KMS-11 (cell line): Measurements from ENCODE around the gene SHROOM4.

Source experiments
- H2AFZ ChIP-seq: fragments of 200-600 bp; sonication (generic); 2 replicates; pipeline ENCODE4 v1.6.1; 2016; ENCODE audit warnings: antibody characterized with exemption, mixed run types, low read depth
- H3K27ac ChIP-seq: fragments of 200-600 bp; sonication (generic); 2 replicates; pipeline ENCODE4 v1.6.1; 2016; ENCODE audit warnings: mild to moderate bottlenecking, mixed run types
- H3K27me3 ChIP-seq: fragments of 200-600 bp; sonication (generic); 2 replicates; pipeline ENCODE4 v1.6.1; 2017; ENCODE audit warnings: mild to moderate bottlenecking, low read depth, mixed run types, moderate library complexity; ENCODE audit not compliant: insufficient read depth
- H3K36me3 ChIP-seq: fragments of 200-600 bp; sonication (generic); 2 replicates; pipeline ENCODE4 v1.6.1; 2017; ENCODE audit warnings: mild to moderate bottlenecking, mixed run types; ENCODE audit not compliant: insufficient read depth
- H3K4me1 ChIP-seq: fragments of 200-600 bp; sonication (generic); 2 replicates; pipeline ENCODE4 v1.6.1; 2016; ENCODE audit warnings: mild to moderate bottlenecking, low read depth, mixed run types; ENCODE audit not compliant: poor library complexity, severe bottlenecking
- H3K4me2 ChIP-seq: fragments of 200-600 bp; sonication (generic); 2 replicates; pipeline ENCODE4 v1.7.0; 2016; ENCODE audit warnings: mild to moderate bottlenecking, mixed run types
- H3K4me3 ChIP-seq: fragments of 200-600 bp; sonication (generic); IDR thresholded peaks from 2 replicates; pipeline ENCODE4 v1.6.1; 2017; ENCODE audit warnings: low read depth, low read length, mixed read lengths; ENCODE audit not compliant: insufficient read depth
- H3K79me2 ChIP-seq: fragments of 200-600 bp; sonication (generic); 2 replicates; pipeline ENCODE4 v1.6.1; 2016; ENCODE audit warnings: low read depth, mixed run types; ENCODE audit not compliant: insufficient read depth
- H3K9ac ChIP-seq: fragments of 200-600 bp; sonication (generic); 2 replicates; pipeline ENCODE4 v1.6.1; 2016; ENCODE audit warnings: mild to moderate bottlenecking, mixed run types
- H4K20me1 ChIP-seq: fragments of 200-600 bp; sonication (generic); 2 replicates; pipeline ENCODE4 v1.6.1; 2016; ENCODE audit warnings: mild to moderate bottlenecking, mixed run types; ENCODE audit not compliant: insufficient read depth
- TF ChIP-seq, protein P1 (sequence below): fragments of 200-600 bp; sonication (generic); conservative IDR thresholded peaks from 2 replicates; pipeline ENCODE4 v1.6.1; 2017; ENCODE audit warnings: low read depth, mild to moderate bottlenecking, antibody characterized with exemption, low read length, moderate library complexity, mixed read lengths

Gene SHROOM4

DNA sequence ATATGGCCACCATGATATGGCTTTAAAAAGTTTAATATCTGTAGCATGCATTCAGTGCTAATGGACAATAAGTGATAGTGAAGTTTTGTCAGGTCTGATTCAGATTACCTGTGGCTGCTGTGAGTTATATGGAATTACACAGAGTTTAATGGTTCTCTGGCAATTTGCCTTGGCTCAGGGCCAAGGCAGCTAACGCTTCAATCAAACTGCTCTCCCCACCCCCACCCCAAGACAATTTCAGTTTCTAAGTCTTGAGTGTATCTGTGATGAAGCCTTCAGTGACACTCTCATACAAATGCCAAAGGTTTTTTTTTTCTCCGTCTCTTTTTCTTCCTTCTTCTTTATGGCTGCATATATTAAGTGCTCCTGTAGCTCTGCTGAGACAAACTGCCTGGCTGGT is 106.6 kb downstream of the SHROOM4 start:
- Histone ChIP-seq H3K4me2 (no peak overlapping the region), H3K36me3 (no peaks in the 10 kb centered on the region), H3K27ac (no peak overlapping the region), H3K4me3 (no peak overlapping the region), H3K27me3 (no peaks in the 10 kb centered on the region), H3K4me1 (no peaks in the 10 kb centered on the region), H2AFZ (no peak overlapping the region), H3K9ac (no peak overlapping the region), H4K20me1 (no peaks in the 10 kb centered on the region), H3K79me2 (no peaks in the 10 kb centered on the region)
- TF ChIP-seq, protein P1, sequence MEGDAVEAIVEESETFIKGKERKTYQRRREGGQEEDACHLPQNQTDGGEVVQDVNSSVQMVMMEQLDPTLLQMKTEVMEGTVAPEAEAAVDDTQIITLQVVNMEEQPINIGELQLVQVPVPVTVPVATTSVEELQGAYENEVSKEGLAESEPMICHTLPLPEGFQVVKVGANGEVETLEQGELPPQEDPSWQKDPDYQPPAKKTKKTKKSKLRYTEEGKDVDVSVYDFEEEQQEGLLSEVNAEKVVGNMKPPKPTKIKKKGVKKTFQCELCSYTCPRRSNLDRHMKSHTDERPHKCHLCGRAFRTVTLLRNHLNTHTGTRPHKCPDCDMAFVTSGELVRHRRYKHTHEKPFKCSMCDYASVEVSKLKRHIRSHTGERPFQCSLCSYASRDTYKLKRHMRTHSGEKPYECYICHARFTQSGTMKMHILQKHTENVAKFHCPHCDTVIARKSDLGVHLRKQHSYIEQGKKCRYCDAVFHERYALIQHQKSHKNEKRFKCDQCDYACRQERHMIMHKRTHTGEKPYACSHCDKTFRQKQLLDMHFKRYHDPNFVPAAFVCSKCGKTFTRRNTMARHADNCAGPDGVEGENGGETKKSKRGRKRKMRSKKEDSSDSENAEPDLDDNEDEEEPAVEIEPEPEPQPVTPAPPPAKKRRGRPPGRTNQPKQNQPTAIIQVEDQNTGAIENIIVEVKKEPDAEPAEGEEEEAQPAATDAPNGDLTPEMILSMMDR, result no peak

DNA sequence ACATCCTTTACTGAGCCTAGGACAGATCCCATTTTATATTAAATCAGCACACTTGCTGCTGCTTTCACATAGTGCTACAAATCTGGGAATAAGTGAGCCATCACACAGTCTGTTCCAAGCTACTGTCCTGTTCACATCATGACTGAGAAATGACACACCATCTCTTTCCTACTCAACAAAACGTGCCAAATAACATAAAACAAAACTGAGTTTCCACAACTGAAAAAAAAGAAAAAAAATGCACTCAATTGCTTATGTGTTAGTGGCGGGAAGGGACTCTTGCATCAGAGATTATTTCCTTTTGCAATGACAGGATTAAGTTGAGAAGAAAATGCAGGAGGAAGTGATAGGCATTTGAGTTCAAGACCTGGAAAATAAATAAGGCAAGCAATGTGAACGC is 109.0 kb downstream of the SHROOM4 start:
- Histone ChIP-seq H3K9ac (no peak overlapping the region), H3K4me2 (no peak overlapping the region), H4K20me1 (no peaks in the 10 kb centered on the region), H3K4me1 (no peaks in the 10 kb centered on the region), H2AFZ (no peak overlapping the region), H3K4me3 (no peak overlapping the region), H3K27me3 (no peaks in the 10 kb centered on the region), H3K36me3 (no peaks in the 10 kb centered on the region), H3K27ac (no peak overlapping the region), H3K79me2 (no peaks in the 10 kb centered on the region)
- TF ChIP-seq, protein P1, result no peak

DNA sequence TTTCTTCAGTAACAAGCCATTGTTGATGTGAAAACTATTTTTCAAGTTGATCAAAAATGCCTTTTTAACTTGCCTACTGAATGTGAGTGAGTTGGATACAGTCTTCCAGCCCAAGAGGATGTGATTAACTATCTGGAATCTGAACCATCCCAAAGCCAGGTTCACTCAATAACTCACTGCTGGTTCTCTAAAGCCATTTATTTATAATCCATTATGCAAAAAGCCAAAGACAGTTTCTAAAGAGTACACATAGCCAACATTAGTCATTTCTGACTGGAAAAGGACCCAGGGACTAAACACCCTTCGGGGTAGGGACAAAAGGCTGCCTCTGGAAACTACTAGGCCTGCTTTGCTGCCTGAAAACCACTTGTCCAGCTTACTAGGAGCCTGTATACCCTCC is 109.6 kb downstream of the SHROOM4 start:
- Histone ChIP-seq H3K9ac (no peak overlapping the region), H3K36me3 (no peaks in the 10 kb centered on the region), H3K4me3 (no peak overlapping the region), H3K4me1 (no peaks in the 10 kb centered on the region), H3K79me2 (no peaks in the 10 kb centered on the region), H2AFZ (no peak overlapping the region), H3K4me2 (no peak overlapping the region), H3K27ac (no peak overlapping the region), H3K27me3 (no peaks in the 10 kb centered on the region), H4K20me1 (no peaks in the 10 kb centered on the region)
- TF ChIP-seq, protein P1, result no peak

DNA sequence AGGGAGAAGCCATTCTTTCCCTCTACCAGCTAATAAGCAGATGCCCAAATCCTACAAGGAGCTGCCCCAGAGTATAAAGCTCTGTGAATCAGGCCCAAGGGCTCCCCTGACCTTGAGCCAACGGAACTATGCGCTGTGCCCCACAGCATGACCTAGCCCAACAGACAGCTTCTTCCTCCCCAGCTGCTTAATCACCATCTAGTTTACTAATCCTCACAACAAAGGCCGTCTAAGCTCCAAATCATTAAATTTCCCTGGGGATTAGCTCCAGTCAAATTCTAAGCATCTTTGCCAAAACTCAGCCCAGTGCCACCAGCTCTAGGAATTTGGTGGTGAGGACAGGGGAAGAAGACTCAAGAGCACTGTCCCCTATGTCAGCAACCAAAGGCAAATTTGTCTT is 113.1 kb downstream of the SHROOM4 start:
- TF ChIP-seq, protein P1, result no peak
- H4K20me1 ChIP-seq, result no peaks in the 10 kb centered on the region
- H3K9ac ChIP-seq, result no peak overlapping the region
- H3K4me1 ChIP-seq, result no peaks in the 10 kb centered on the region
- H3K79me2 ChIP-seq, result no peaks in the 10 kb centered on the region
- H3K4me2 ChIP-seq, result no peak overlapping the region
- no peak overlapping the region for H2AFZ ChIP-seq
- no peaks in the 10 kb centered on the region for H3K36me3 ChIP-seq
- no peak overlapping the region for H3K4me3 ChIP-seq
- no peaks in the 10 kb centered on the region for H3K27me3 ChIP-seq
- H3K27ac ChIP-seq, result no peak overlapping the region
